C4-2B (cell line): ENCODE data around the gene CCL13.

Experiments
- H3K27ac ChIP-seq: fragments of 450-650 bp; 2 replicates; pipeline ENCODE4 v1.5.1; 2017
- ZFX ChIP-seq: fragments of 450-650 bp; IDR thresholded peaks from 2 replicates; pipeline ENCODE4 v1.6.1; 2017
- TF ChIP-seq, protein P1 (sequence below): fragments of 450-650 bp; conservative IDR thresholded peaks from 2 replicates; pipeline ENCODE4 v1.5.1; 2017; ENCODE audit warnings: mild to moderate bottlenecking

Gene CCL13

DNA sequence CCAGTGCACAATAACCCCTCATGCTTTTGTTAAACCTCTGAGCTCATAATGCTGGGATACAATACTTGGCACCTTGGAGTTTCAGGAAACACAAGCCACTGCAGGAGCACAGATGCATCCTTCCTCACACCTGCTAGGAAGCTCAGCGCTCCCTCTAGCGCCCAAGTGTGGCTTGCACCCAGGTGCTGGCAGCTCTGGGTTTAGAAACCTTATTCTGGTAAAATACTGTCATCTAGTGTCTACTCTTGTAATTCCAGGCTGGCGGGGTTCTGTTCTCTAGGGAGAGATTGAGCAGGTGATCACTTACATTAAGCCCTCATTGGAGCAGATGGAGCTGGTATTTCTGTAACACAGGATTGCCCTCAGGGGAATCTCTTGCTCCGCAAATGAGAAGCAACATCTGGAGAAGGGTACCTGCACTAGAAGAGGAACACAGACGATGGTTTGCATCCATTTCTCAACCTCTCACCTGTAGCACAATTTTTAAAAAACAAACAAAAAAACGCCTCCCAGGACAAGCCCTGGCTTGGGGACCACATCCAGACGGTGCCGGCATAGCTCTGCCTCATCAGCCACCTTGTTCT lies 5.3 kb downstream of the CCL13 start:
- TF ChIP-seq ZFX, result no peak
- TF ChIP-seq, protein P1, sequence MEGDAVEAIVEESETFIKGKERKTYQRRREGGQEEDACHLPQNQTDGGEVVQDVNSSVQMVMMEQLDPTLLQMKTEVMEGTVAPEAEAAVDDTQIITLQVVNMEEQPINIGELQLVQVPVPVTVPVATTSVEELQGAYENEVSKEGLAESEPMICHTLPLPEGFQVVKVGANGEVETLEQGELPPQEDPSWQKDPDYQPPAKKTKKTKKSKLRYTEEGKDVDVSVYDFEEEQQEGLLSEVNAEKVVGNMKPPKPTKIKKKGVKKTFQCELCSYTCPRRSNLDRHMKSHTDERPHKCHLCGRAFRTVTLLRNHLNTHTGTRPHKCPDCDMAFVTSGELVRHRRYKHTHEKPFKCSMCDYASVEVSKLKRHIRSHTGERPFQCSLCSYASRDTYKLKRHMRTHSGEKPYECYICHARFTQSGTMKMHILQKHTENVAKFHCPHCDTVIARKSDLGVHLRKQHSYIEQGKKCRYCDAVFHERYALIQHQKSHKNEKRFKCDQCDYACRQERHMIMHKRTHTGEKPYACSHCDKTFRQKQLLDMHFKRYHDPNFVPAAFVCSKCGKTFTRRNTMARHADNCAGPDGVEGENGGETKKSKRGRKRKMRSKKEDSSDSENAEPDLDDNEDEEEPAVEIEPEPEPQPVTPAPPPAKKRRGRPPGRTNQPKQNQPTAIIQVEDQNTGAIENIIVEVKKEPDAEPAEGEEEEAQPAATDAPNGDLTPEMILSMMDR, result peak; percentile 100
- no peak overlapping the region for H3K27ac ChIP-seq

DNA sequence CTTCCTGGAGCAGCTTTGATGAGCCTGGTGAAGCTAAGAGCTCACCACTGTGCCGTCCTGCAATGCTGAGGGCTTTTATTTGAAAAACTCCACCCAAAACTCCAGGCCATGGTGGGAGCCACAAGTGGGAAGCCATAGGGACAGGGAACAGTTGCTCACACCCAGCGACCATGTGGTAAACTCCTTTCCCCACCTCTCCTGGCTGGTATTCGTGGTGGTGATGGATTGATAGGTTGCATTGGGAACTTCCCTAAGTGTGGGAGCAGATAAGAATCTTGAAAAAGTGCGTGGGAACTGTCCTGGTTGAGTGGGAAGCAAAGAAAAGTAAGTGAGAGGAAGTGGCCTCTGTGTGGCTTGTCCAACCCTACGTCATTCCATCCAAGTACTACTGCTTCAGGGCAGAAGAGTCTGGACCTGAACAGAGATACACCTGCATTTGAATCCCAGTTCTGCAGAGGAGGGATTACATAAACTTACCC lies 6.9 kb downstream of the CCL13 start, which contains the start of gene CCL1:
CCL1 (minus strand) TSS at position 51 of the 479 bp plus-strand sequence. CDS start 72 bp downstream, outside the sequence.
- no peak within 1 kb of the TSS for H3K27ac ChIP-seq
- TF ChIP-seq, protein P1, result no peak
- no peak for TF ChIP-seq ZFX

DNA sequence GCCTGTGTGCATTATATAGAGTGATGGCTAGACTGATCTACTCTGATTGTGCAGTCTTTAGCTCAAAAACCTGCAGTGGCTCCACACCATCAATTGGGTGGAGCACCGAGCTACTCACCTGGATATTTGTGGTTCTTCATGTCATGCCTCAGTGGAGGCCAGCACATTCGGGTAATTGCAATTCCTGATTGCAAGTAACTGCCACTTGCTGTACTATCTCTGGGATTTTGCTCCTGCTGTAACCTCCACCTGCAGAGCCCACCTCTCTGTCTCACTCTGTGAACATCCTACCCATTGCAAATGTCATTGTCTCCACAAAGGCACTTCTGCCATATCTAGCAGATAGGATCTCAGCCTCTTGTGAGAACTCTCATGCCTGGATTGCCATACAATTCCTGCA lies 8.5 kb downstream of the CCL13 start:
- no peak overlapping the region for H3K27ac ChIP-seq
- TF ChIP-seq, protein P1, result no peak
- no peak for TF ChIP-seq ZFX

DNA sequence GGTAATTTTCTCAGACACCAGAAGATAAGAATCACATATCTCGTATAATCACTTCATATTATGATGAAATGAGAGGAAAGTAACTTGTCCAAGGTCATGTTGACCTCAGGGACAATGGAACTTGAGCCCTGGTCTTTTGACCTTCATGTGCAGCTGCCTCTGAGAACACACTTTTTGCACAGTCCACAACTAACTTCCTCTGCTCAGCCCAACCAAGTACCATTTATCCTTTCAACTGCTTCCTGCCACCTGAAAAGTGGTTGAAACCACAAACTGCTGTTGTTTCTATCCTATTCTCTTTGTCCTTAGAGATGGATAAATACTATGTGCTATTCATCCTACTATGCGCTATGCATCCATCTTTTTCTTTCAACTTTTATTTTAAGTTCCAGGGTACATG lies 9.1 kb downstream of the CCL13 start:
- TF ChIP-seq, protein P1, result no peak
- TF ChIP-seq ZFX, result no peak
- no peak overlapping the region for H3K27ac ChIP-seq

DNA sequence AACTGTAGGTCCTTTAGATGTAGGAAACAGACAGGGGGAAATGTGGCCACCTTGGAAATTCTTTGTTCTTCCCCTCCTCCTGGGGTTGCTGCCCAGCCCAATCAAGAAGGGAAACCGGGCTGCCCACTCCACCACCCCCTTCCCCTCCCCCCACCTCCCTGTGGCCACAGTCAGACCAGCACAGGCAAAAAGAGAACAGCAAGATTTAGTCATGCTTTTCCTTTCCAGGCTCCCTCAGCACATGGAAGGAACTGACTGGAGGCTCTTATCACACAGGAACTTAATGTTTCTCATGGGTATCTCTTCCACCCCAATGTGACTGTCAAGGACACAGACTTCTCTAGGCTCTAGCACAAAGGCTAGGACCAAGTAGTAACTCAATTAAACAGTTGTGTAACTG lies 9.7 kb downstream of the CCL13 start:
- H3K27ac ChIP-seq, result no peak overlapping the region
- TF ChIP-seq ZFX, result no peak
- TF ChIP-seq, protein P1, result no peak

DNA sequence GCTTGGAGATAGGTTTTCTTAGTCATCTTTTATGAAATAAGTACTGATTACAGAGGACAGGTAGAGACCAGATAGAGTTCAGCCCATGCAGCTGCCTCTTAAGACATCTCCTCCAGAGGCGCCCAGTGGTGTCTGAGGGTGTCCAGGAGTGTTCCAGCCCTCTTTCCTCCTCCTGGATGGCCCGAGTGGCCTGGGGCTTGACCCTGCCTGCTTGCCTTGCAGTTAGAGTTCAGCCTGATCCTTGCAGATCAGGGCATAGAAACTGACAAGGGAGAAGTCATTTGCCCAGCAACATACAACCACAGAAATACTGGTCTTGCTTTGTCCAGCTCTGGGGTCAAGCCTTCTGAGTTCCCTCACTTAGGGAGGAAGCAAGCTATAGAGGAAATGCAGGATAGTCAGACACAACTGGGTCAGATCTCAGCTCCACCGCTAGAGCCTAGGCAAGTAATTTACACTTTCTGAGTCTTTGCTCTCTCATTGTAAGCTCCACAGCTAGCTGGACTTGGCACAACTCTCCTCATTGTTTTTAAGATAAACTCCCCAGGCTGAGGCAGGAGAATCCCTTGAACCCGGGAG lies 10.3 kb downstream of the CCL13 start:
- TF ChIP-seq, protein P1, result no peak
- TF ChIP-seq ZFX, result no peak
- H3K27ac ChIP-seq, result no peak overlapping the region

DNA sequence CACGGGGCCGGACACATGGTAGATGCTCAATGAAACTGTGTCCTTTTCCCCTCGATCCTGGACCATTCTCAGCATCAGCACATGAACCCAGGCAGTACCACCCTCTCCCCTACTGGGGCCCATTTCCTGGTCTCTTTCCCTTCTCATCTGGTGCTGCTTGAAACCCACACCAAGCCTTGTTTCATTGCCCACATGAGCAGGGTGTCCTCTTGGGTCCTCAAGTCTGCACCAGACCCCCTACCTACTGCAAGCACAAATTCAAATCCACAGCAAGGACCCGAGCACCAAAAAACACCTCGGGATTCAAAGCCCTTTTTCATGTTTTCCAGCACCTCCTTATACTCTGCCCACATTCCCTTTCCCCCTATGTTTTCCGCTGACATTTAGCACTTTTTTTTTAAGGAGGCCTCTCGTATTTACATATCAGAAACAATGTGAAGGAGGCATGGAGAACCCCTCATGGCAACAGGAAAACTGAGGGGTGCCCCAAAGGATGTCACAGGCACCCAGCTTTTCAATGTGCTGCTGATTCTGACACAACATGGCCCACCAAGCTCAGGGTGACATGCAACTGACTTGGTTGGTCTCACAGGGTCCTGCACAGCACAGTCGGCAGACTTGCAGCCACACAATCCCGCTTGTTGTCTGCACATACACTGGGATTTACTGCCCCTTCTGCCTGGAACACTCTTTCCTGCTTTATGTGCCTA lies 11.4 kb downstream of the CCL13 start:
- H3K27ac ChIP-seq, result no peak overlapping the region
- TF ChIP-seq ZFX, result no peak
- TF ChIP-seq, protein P1, result no peak
